HCT116 (cell line): ENCODE data around the gene SYCE3. TPM values are rescaled to one million over a fixed set of nuclear protein-coding genes. Genes with fewer than 3 reads are reported as not detected.
"Not testable (repeated sequence)": the region's sequence is repeated elsewhere in the genome, so short reads cannot be mapped to it uniquely, and the experiment has no call there.

Experiments used
- ATAC-seq: fragments of 200-7000 bp; cut with Tn5 transposase; 2 replicates; pipeline ENCODE4 v1.9.1; 2020; ENCODE audit warnings: mild to moderate bottlenecking, moderate library complexity
- BruUV-seq: library from RNA; stranded (reverse); fragments of 400-500 nt; replicated peaks from 2 replicates; lab custom pipeline; 2021; lab: Mats Ljungman, UMichigan
- CTCF ChIA-PET: fragments of 300-600 bp; sonication (Branson Sonifier 250); formaldehyde crosslinking; loops from one replicate; lab custom pipeline; 2021; ENCODE audit warnings: antibody characterized with exemption; lab: Charles Lee
- POLR2A ChIA-PET: fragments of 300-600, 350-600 bp; sonication (Branson Sonifier 250); formaldehyde crosslinking; loops from one replicate; lab custom pipeline; 2021; ENCODE audit warnings: antibody characterized with exemption; lab: Charles Lee
- RAD21 ChIA-PET, 2 experiments: fragments of 300-600 bp; sonication (Branson Sonifier 250); formaldehyde crosslinking; loops; one replicate each; lab custom pipeline; 2023; ENCODE audit warnings: low total read pairs in 2 of 2; ENCODE audit not compliant: uncharacterized antibody in 2 of 2, unreplicated experiment in 2 of 2, low non-redundant PET in 1 of 2; lab: Charles Lee
- DNase-seq: peaks from one replicate; pipeline ENCODE4 v3.0.0-alpha.2; 2010; ENCODE audit warnings: low read depth, low spot score
- H2AFZ ChIP-seq: fragments of 200-600 bp; shearing (Covaris generic), sonication (generic); 2 replicates; pipeline ENCODE4 v1.6.1; 2017; ENCODE audit warnings: low read depth, mixed run types, mixed read lengths, antibody characterized with exemption, low read length; ENCODE audit not compliant: poor library complexity, severe bottlenecking
- H3K27ac ChIP-seq: 2 replicates; pipeline ENCODE4 v1.5.1; 2012; ENCODE audit warnings: low read depth, low read length
- H3K27me3 ChIP-seq: fragments of 200-600 bp; sonication (generic); 2 replicates; pipeline ENCODE4 v1.6.1; 2016; ENCODE audit warnings: mixed run types, low read length, mixed read lengths; ENCODE audit not compliant: insufficient read depth
- H3K36me3 ChIP-seq, 2 experiments: fragments of 200-500 bp in 1 of 2; fragments of 200-600 bp in 1 of 2; sonication (Bioruptor generic) in 1 of 2; sonication (generic) in 1 of 2; 2 replicates each; pipeline versions ENCODE4 v1.5.1 to v1.6.1; 2014 to 2016; ENCODE audit warnings: low read length in 2 of 2, inconsistent platforms in 1 of 2, mixed read lengths in 1 of 2, mixed run types in 1 of 2; ENCODE audit not compliant: insufficient read depth in 2 of 2, control insufficient read depth in 1 of 2
- H3K4me1 ChIP-seq, 2 experiments: fragments of 200-600 bp in 1 of 2; sonication (generic) in 1 of 2; 2 replicates each; pipeline versions ENCODE4 v1.5.1 to v1.6.1; 2012 to 2017; ENCODE audit warnings: low read length in 2 of 2, inconsistent platforms in 1 of 2, mild to moderate bottlenecking in 1 of 2, mixed read lengths in 1 of 2, mixed run types in 1 of 2, moderate library complexity in 1 of 2; ENCODE audit not compliant: insufficient read depth in 2 of 2, control insufficient read depth in 1 of 2
- H3K4me2 ChIP-seq: fragments of 200-600 bp; sonication (generic); 2 replicates; pipeline ENCODE4 v1.6.1; 2017; ENCODE audit warnings: mixed run types, low read length, mixed read lengths
- H3K4me3 ChIP-seq, 2 experiments: fragments of 200-600 bp in 1 of 2; sonication (generic) in 1 of 2; replicated peaks in 1 of 2; 2 replicates each; pipeline ENCODE4 v1.5.1; 2011 to 2016; ENCODE audit warnings: low read length in 2 of 2, control low read depth in 1 of 2, low read depth in 1 of 2, mild to moderate bottlenecking in 1 of 2, mixed read lengths in 1 of 2, mixed run types in 1 of 2
- H3K79me2 ChIP-seq: fragments of 200-600 bp; sonication (generic); 2 replicates; pipeline ENCODE4 v1.6.1; 2017; ENCODE audit warnings: mild to moderate bottlenecking, mixed run types, low read length, moderate library complexity, mixed read lengths; ENCODE audit not compliant: insufficient read depth
- H3K9ac ChIP-seq: fragments of 200-600 bp; sonication (generic); 2 replicates; pipeline ENCODE4 v1.6.1; 2016; ENCODE audit warnings: low read length, mixed read lengths
- H3K9me2 ChIP-seq: fragments of 200-600 bp; sonication (generic), shearing (Covaris generic); 2 replicates; pipeline ENCODE4 v1.6.1; 2017; ENCODE audit warnings: mixed run types, mild to moderate bottlenecking, moderate library complexity; ENCODE audit not compliant: insufficient read depth
- H3K9me3 ChIP-seq, 2 experiments: fragments of 200-500 bp in 1 of 2; fragments of 200-600 bp in 1 of 2; sonication (Bioruptor generic) in 1 of 2; sonication (generic) in 1 of 2; 2 replicates each; pipeline ENCODE4 v1.6.1; 2014 to 2017; ENCODE audit warnings: low read length in 2 of 2, mixed read lengths in 2 of 2, inconsistent platforms in 1 of 2, low read depth in 1 of 2, mild to moderate bottlenecking in 1 of 2, mixed run types in 1 of 2, moderate library complexity in 1 of 2; ENCODE audit not compliant: control insufficient read depth in 1 of 2, insufficient read depth in 1 of 2
- H4K20me1 ChIP-seq: fragments of 200-600 bp; sonication (generic), shearing (Covaris generic); 2 replicates; pipeline ENCODE4 v1.6.1; 2017; ENCODE audit warnings: mixed run types, mild to moderate bottlenecking, moderate library complexity; ENCODE audit not compliant: insufficient read depth
- CEBPB ChIP-seq: IDR thresholded peaks from 2 replicates; pipeline ENCODE4 v1.6.1; 2012; ENCODE audit warnings: low read depth
- EGR1 ChIP-seq: IDR thresholded peaks from 2 replicates; pipeline ENCODE4 v1.6.1; 2012; ENCODE audit warnings: low read depth
- ELF1 ChIP-seq: IDR thresholded peaks from 2 replicates; pipeline ENCODE4 v1.6.1; 2012; ENCODE audit warnings: low read depth, borderline replicate concordance
- EZH2 ChIP-seq: fragments of 200-600 bp; sonication (generic); IDR thresholded peaks from 2 replicates; pipeline ENCODE4 v1.6.1; 2017; ENCODE audit warnings: antibody characterized with exemption, mixed run types
- EZH2phosphoT487 ChIP-seq: fragments of 200-600 bp; IDR thresholded peaks from 2 replicates; pipeline ENCODE4 v1.6.1; 2018; ENCODE audit warnings: antibody characterized with exemption, borderline replicate concordance
- FOSL1 ChIP-seq: IDR thresholded peaks from 2 replicates; pipeline ENCODE4 v1.6.1; 2012; ENCODE audit warnings: low read depth
- POLR2A ChIP-seq: IDR thresholded peaks from 2 replicates; pipeline ENCODE4 v1.7.0; 2011; ENCODE audit warnings: borderline replicate concordance; ENCODE audit not compliant: insufficient read depth, insufficient read length; ENCODE audit errors: extremely low read depth
- RAD21 ChIP-seq: IDR thresholded peaks from 2 replicates; pipeline ENCODE4 v1.6.1; 2012; ENCODE audit warnings: low read depth, mild to moderate bottlenecking
- SIN3A ChIP-seq: IDR thresholded peaks from 2 replicates; pipeline ENCODE4 v1.6.1; 2012; ENCODE audit warnings: low read depth
- SP1 ChIP-seq: IDR thresholded peaks from 2 replicates; pipeline ENCODE4 v1.6.1; 2012; ENCODE audit warnings: low read depth
- TCF7L2 ChIP-seq: IDR thresholded peaks from 2 replicates; pipeline ENCODE4 v1.7.0; 2011; ENCODE audit warnings: borderline replicate concordance, inconsistent platforms; ENCODE audit not compliant: insufficient read depth, insufficient read length; ENCODE audit errors: extremely low read depth
- intact Hi-C: fragments of 100-400 bp; cut with micrococcal nuclease; formaldehyde crosslinking; loops from 2 replicates; pipeline ENCODE4 v1.10.0; 2022
- total RNA-seq: library from RNA; stranded (reverse); gene quantifications from one replicate; pipeline ENCODE4 v1.2.1, GENCODE V29; 2021; ENCODE audit not compliant: unreplicated experiment
- TF ChIP-seq, protein P1 (sequence below): IDR thresholded peaks from 2 replicates; pipeline ENCODE4 v1.6.1; 2012
- TF ChIP-seq, protein P2 (sequence below): IDR thresholded peaks from 2 replicates; pipeline ENCODE4 v1.6.1; 2011; ENCODE audit warnings: mild to moderate bottlenecking, low read length, moderate library complexity; ENCODE audit not compliant: insufficient replicate concordance; ENCODE audit errors: extremely low read depth

SYCE3 gene
- total RNA-seq, 1 experiment from 2014 or later: not detected

DNA sequence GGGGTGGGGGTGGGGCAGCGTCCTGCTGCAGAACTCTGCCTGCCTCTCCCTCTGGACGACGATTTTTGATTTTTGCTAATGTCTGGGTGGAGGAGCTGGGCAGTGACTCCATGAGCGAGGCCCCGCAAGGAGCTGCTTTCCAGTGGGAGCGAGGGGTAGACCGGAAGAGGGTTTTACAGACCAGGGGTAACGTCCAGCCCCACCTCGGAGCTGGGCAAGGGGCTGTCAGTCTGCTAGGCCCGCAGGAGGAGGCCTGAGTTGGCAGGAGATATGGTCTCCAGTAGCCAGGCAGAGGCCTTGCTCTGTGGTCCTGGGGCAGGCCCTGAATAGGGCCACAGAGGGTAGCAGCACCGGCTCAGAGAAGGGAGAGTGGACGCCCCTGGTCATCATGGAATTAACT is 46.9 kb upstream of the SYCE3 start:
- H3K27ac ChIP-seq: no peak overlapping the region
- peaks cover 19 to 25% of the 10 kb centered on the region in 2 experiments for H3K4me1 ChIP-seq
- H3K4me3 ChIP-seq: no peak overlapping the region
- POLR2A ChIA-PET: no interaction called here
- H4K20me1 ChIP-seq: no peaks in the 10 kb centered on the region
- no peak overlapping the region for H3K4me2 ChIP-seq
- RAD21 ChIA-PET: no interaction called here
- CTCF ChIA-PET: no interaction called here
- no peaks in the 10 kb centered on the region for H3K9me3 ChIP-seq
- H3K79me2 ChIP-seq: no peaks in the 10 kb centered on the region
- no peak overlapping the region for H2AFZ ChIP-seq
- no peaks in the 10 kb centered on the region for H3K36me3 ChIP-seq
- BruUV-seq: no TSS peak
- intact Hi-C loops: no loop called here
- DNase-seq: no peak
- TF ChIP-seq EGR1 (no peak), SIN3A (no peak), EZH2phosphoT487 (no peak), EZH2 (no peak), CEBPB (no peak), POLR2A (no peak), SP1 (no peak), FOSL1 (no peak), ELF1 (no peak)
- TF ChIP-seq, protein P1, sequence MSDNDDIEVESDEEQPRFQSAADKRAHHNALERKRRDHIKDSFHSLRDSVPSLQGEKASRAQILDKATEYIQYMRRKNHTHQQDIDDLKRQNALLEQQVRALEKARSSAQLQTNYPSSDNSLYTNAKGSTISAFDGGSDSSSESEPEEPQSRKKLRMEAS: no peak
- no peaks in the 10 kb centered on the region for H3K9me2 ChIP-seq
- H3K9ac ChIP-seq: no peak overlapping the region
- no peak for ATAC-seq
- no peaks in the 10 kb centered on the region for H3K27me3 ChIP-seq

DNA sequence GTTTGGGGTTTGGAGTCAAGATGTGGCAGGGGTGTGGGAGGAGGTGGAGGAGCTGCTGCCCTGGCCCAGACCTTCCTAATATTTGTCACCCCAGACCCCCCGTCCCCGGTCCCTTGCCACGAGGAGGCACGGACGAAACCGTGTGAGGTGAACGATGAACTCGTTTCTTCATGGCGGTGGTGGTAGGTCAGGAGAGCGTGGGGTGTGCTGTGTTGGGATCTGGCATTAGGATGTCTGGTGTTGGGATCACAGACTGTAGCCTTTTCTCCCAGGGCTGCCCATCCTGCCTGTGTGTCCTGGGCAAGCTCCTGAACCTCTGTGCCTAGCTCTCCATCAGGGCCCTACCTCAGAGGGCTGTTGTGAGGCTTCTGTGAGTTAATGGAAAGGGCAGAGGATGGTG is 46.3 kb upstream of the SYCE3 start:
- ChIA-PET CTCF (no interaction called here), RAD21 (no interaction called here), POLR2A (no interaction called here)
- BruUV-seq: no TSS peak
- no peak overlapping the region for H2AFZ ChIP-seq
- H3K27me3 ChIP-seq: no peaks in the 10 kb centered on the region
- no peaks in the 10 kb centered on the region for H4K20me1 ChIP-seq
- H3K9me2 ChIP-seq: no peaks in the 10 kb centered on the region
- H3K36me3 ChIP-seq: no peaks in the 10 kb centered on the region
- intact Hi-C loops: no loop called here
- TF ChIP-seq RAD21 (no peak), TCF7L2 (no peak), EGR1 (no peak), FOSL1 (no peak), POLR2A (no peak), EZH2phosphoT487 (no peak)
- TF ChIP-seq, protein P2, sequence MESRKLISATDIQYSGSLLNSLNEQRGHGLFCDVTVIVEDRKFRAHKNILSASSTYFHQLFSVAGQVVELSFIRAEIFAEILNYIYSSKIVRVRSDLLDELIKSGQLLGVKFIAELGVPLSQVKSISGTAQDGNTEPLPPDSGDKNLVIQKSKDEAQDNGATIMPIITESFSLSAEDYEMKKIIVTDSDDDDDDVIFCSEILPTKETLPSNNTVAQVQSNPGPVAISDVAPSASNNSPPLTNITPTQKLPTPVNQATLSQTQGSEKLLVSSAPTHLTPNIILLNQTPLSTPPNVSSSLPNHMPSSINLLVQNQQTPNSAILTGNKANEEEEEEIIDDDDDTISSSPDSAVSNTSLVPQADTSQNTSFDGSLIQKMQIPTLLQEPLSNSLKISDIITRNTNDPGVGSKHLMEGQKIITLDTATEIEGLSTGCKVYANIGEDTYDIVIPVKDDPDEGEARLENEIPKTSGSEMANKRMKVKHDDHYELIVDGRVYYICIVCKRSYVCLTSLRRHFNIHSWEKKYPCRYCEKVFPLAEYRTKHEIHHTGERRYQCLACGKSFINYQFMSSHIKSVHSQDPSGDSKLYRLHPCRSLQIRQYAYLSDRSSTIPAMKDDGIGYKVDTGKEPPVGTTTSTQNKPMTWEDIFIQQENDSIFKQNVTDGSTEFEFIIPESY: no peak
- no peak for ATAC-seq
- no peaks in the 10 kb centered on the region for H3K79me2 ChIP-seq
- H3K9ac ChIP-seq: no peak overlapping the region
- H3K4me1 ChIP-seq: peaks cover 15 to 19% of the 10 kb centered on the region in 2 experiments
- no peak overlapping the region for H3K27ac ChIP-seq
- no peak overlapping the region for H3K4me2 ChIP-seq
- no peak for DNase-seq
- no peaks in the 10 kb centered on the region for H3K9me3 ChIP-seq
- no peak overlapping the region for H3K4me3 ChIP-seq

DNA sequence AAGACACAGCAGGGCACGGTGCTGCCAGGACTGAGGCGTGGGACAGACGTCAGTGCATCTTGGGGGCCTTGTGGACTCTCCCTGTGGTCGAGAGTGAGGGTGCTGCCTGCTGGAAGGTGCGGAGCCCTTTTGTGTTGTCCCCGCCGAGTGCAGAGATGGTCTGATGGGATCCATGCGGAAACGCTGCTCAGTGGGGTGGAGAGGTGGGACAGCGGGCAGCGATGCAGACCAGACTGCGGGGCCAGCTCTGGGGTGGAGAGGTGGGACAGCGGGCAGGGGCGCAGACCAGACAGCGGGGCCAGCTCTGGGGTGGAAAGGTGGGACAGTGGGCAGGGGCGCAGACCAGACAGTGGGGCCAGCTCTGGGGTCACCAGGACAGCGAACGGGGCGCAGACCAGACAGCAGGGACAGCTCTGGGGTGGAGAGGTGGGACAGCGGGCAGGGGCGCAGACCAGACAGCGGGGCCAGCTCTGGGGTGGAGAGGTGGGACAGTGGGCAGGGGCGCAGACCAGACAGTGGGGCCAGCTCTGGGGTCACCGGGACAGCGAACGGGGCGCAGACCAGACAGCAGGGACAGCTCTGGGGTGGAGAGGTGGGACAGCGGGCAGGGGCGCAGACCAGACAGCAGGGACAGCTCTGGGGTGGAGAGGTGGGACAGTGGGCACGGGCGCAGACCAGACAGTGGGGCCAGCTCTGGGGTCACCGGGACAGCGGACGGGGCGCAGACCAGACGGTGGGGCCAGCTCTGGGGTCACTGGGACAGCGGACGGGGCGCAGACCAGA is 45.5 kb upstream of the SYCE3 start:
- H3K4me3 ChIP-seq, RAD21 ChIA-PET, H3K9me2 ChIP-seq, H3K79me2 ChIP-seq, H3K9me3 ChIP-seq, H2AFZ ChIP-seq, H3K36me3 ChIP-seq, H3K27ac ChIP-seq, CTCF ChIA-PET, H3K27me3 ChIP-seq, DNase-seq, BruUV-seq, intact Hi-C loops, ATAC-seq, H3K9ac ChIP-seq, POLR2A ChIA-PET, H3K4me2 ChIP-seq, H4K20me1 ChIP-seq: not testable (repeated sequence)
- H3K4me1 ChIP-seq: peaks cover 8 to 12% of the 10 kb centered on the region in 2 experiments
